ENCODE results near the gene KLHL26. TPM values are rescaled to one million over a fixed set of nuclear protein-coding genes. Genes with fewer than 3 reads are reported as not detected.
"Not testable (repeated sequence)": the region's sequence is repeated elsewhere in the genome, so short reads cannot be mapped to it uniquely, and the experiment has no call there.

KLHL26 gene
- total RNA-seq, 2 experiments from 2014 or later, result 15.8 to 16.1 TPM

DNA sequence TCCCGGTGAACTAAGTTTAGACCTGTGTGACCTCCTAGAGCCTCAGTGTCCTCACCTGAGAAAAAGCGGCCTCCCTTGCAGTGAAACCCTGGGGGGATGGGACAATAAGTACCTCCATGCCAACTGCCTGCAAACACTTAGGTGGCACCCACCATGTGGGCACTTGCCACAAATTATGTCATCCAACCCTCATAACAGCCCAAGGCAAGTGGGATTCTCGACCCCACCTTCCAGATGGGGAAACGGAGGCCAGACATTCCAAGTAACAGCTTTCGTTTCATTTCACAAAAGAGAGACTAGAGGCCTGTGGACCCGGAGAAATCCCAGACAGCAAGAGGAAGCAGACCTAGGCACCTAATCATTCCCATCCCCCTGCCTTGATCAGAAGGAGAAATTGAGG lies 41.4 kb upstream of the KLHL26 start:
- peak overlapping the region; percentile 48 for H3K4me3 Mint-ChIP-seq
- no peaks in the 10 kb centered on the region for H3K9me3 Mint-ChIP-seq
- H3K27ac Mint-ChIP-seq, result no peak overlapping the region
- H3K4me1 Mint-ChIP-seq, result peaks cover 22% of the 10 kb centered on the region
- peaks cover 8% of the 10 kb centered on the region for H3K36me3 Mint-ChIP-seq
- H3K27me3 Mint-ChIP-seq, result peaks cover 25% of the 10 kb centered on the region
- DNase-seq, result no peak

DNA sequence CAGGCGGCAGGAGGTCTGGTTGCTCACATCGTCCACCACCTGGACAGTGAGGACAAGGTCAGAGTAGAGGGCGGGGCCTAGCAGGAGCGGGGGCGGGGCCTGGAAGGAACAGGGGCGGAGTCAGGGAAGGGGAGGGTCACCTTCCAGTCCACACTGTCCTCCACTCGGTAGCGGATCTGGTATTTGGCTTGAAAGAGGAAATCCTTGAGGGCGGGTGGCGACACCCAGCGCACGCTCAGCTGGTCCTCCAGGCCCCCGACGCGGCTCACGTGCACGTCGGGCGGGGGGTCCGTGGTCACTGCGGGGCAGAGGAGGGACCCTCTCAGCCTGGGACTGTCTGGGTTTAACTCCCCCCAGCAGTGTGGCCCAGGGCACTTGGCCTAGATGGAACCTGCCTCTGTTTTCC lies 40.1 kb upstream of the KLHL26 start:
- Mint-ChIP-seq H3K27me3 (peaks cover 37% of the 10 kb centered on the region), H3K4me1 (peaks cover 18% of the 10 kb centered on the region), H3K27ac (no peak overlapping the region), H3K36me3 (no peaks in the 10 kb centered on the region), H3K9me3 (no peaks in the 10 kb centered on the region), H3K4me3 (no peak overlapping the region)
- no peak for DNase-seq

DNA sequence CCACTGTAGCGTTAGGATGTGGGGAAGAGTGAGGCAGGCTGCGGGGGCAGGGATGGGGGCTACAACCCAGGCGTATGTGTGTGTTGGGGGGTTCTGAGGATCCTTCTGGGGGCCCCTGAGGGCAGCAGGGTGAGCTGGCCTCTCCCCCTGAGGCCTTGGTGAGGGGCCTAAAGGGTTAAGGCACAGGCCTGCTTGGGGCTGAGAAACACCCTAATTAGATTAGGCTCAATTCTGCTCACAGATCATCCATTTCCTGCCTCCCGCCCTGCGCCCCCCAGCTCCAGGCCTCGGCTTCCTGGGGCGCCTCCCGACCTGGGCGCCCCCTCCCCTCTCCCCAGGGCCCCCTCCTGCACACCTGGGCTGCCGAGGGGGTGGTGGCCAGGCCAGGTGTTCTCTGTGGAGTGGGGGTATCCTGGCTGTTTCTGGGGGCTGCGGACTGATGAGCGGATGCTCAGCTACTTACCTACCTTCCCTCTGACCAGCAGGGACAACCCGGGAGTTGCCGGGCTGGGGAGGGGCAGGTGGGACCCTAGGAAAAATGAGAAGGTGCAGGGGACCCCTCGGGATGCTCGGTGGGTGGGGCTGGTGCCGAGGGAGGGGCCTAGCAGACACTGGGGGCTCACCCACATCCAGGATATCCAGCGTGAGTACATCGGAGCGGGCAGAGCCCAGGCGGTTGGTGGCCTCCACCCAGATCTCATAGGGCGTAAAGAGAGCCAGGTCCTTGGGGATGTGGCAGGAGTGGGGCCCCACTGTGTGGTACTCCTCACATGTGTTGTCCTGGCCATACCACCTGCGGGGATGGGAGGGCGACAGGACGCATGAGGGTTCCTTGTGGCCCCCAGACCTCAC lies 38.8 kb upstream of the KLHL26 start:
- no peaks in the 10 kb centered on the region for H3K9me3 Mint-ChIP-seq
- DNase-seq, result no peak
- H3K27me3 Mint-ChIP-seq, result peaks cover 48% of the 10 kb centered on the region
- no peaks in the 10 kb centered on the region for H3K36me3 Mint-ChIP-seq
- H3K4me3 Mint-ChIP-seq, result no peak overlapping the region
- H3K4me1 Mint-ChIP-seq, result peaks cover 18% of the 10 kb centered on the region
- no peak overlapping the region for H3K27ac Mint-ChIP-seq

DNA sequence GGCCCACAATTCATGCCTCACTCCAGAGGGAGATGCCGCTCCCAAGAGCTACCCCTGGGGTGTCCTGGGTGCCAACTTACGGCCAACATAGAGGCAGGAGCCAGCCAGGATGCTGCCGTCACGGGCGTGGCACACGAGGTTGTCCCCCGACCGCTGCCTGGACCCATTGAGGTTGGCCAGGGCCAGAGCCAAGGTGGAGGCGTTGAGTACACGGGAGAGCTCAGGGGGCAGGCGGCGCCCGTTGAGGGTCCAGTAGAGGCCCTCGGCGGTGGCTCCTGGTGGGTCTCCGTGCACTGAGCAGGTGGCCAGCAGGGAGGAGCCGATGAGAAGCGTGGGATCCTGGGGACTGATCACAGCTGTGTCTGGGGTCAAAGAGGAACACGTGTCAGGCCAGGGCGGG lies 37.3 kb upstream of the KLHL26 start:
- no peak for DNase-seq
- Mint-ChIP-seq H3K27ac (no peak overlapping the region), H3K4me3 (no peak overlapping the region), H3K9me3 (no peaks in the 10 kb centered on the region), H3K27me3 (peaks cover 56% of the 10 kb centered on the region), H3K4me1 (peaks cover 14% of the 10 kb centered on the region), H3K36me3 (no peaks in the 10 kb centered on the region)

DNA sequence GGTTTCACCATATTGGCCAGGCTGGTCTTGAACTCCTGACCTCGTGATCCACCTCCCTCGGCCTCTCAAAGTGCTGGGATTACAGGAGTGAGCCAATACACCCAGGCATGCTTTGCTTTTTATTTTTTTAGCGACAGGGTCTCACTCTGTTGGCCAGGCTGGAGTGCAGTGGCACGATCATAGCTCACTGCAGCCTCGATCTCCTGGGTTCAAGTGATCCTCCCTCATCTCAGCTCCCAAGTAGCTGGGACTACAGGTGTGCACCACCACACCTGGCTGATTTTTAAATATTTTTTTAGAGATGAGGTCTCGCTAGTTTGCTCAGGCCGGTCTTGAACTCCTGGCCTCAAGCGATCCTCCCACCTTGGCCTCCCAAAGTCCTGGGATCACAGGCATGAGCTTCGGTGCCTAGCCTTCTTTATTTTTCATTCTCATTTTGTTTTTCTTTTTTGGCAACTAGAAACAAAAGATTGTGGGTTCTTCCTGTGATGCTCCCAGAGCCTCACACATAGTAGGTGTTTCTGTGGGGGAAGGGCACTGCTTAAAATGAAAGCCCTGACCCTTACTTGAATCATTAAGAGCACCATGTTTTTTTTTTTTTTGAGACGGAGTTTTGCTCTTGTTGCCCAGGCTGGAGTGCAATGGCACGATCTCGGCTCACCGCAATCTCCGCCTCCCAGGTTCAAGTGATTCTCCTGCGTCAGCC lies 36.0 kb upstream of the KLHL26 start:
- DNase-seq, H3K4me1 Mint-ChIP-seq, H3K4me3 Mint-ChIP-seq, H3K36me3 Mint-ChIP-seq, H3K9me3 Mint-ChIP-seq, H3K27ac Mint-ChIP-seq: not testable (repeated sequence)
- H3K27me3 Mint-ChIP-seq, result peaks cover 62% of the 10 kb centered on the region

DNA sequence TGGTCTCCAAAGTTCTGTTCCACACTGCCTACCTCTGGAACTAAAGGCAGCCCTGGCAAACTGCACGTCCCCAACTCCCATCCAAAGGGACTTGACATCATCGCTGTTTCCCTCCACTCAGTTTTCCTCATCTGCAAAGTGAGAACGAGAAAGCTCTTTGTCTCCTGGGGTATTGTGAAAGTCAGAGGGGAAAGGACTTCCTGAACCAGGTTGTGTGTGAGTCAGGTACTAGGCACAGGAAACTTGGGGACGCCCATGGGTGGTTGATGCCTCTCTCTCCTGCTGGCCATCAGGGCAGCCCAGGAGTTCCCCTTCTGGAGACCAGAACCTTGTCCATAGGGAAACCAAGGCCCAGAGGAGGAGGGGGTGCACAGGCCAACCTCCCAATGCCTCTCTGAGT lies 35.0 kb upstream of the KLHL26 start:
- Mint-ChIP-seq H3K36me3 (no peaks in the 10 kb centered on the region), H3K27ac (no peak overlapping the region), H3K9me3 (no peaks in the 10 kb centered on the region), H3K4me3 (no peak overlapping the region), H3K4me1 (peaks cover 3% of the 10 kb centered on the region), H3K27me3 (peaks cover 58% of the 10 kb centered on the region)
- no peak for DNase-seq

DNA sequence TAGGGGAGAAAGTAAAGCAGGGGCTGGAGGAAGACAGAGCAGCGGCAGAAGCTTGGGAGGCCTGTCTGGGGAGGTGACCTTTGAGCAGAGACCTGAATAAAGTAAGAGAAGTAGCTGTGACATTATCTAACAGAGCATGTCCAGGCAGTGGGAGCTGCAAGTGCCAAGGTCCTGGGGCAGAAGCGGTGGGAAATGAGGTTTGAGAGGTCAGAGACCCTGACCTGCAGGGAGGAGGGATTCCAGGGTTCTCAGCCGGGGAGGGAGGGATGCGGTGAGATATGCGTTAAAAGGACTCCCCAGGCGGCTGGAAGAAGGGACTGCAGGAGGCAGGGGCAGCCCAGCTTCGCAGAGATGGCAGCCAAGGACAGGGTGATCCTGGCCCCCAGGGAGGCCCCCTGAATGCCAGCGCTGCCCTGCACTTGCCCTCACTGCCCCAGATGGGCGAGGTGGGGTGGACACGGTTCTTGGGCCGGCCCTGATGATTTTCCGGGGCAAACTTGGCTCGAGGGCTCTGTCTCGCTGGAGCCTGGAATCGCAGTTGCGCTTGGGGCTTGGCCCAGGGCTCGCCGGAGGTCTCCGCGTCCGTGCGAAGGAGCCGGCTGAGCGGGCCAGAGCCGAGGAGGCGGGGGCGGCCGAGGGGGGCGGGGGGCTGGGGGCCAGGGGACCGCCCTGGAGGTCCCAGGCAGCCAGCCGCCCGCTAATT lies 33.4 kb upstream of the KLHL26 start:
- peaks cover 3% of the 10 kb centered on the region for H3K4me1 Mint-ChIP-seq
- DNase-seq, result no peak
- H3K36me3 Mint-ChIP-seq, result no peaks in the 10 kb centered on the region
- H3K27me3 Mint-ChIP-seq, result peaks cover 71% of the 10 kb centered on the region
- no peak overlapping the region for H3K27ac Mint-ChIP-seq
- H3K9me3 Mint-ChIP-seq, result no peaks in the 10 kb centered on the region
- H3K4me3 Mint-ChIP-seq, result no peak overlapping the region

DNA sequence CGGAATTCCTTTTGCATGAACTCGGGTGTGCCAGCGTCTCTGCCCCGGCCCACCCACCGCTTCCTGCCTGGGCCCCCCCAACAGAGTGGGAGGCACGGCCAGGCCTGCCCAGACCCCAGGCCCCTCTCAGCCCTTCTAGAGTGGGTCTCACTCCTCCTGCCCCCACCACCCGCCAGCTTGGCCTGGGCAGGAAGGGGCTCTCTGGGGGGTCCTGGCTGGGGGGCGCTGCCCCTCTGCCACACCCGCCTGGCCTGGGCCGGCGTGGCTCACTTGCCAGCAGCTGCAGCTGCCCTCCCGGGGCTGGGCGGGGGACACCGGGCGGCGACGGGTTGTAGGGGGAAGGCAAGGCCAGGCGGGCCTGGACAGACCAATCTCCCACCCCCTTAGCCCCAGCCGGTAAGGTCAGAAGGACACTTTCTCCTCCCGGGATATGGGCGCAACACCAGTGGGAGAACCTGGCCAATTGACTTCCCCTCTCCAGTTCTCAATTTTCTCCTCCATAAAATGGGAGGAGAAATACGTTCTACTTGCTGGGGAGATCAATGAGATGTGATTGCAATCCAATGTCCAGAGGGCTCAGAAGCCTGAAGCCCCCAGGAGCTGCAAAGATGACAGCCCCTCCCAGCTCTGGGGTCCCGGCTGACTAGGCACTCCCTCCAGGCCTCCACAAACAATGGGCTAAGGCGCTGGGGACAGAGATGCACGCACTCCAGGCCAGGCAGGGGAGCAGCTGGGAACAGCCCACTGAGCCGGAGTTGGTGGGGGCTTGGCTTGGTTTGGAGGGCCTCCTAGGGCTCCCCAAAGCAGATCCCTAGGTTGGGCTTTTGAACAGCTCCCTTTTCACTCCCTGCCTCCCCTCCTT lies 32.6 kb upstream of the KLHL26 start:
- peaks cover 3% of the 10 kb centered on the region for H3K4me1 Mint-ChIP-seq
- no peak overlapping the region for H3K27ac Mint-ChIP-seq
- H3K27me3 Mint-ChIP-seq, result peaks cover 74% of the 10 kb centered on the region
- H3K4me3 Mint-ChIP-seq, result no peak overlapping the region
- no peaks in the 10 kb centered on the region for H3K36me3 Mint-ChIP-seq
- no peaks in the 10 kb centered on the region for H3K9me3 Mint-ChIP-seq
- no peak for DNase-seq

DNA sequence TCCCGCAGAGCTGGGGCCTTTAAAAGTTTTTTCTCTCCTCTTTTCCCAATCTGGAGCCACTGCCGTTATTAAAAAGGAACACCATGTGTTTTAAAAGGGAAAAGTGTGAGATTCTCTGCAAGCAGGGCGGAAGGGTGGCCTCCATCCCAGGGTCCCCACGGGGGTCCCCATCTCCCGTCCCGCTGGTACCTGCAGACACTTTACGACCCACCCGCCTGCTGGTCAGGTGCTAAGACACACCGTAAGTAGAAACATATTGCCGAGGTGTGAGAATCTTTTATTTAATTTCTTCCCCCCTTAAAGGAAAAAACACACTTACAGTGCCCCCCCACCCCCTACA lies 32.0 kb upstream of the KLHL26 start:
- no peak for DNase-seq
- H3K27me3 Mint-ChIP-seq, result peaks cover 78% of the 10 kb centered on the region

DNA sequence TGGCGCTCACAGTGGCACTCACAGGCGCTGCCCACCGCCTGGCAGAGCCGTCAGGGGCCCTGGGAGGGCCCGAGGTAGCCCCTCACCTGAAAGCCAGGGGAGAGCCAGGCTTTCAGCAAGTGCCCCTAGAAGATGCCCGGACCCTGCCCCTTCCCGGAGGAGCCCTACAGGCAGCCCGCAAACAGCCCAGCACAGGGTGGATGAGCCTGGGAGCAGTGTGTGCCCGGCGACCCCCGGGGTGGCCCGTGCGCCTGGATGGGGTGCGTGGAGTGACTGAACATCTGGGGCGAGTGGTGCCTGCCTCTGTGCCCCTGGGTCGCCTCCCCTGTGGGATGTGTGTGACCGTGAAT lies 31.7 kb upstream of the KLHL26 start:
- Mint-ChIP-seq H3K4me1 (peaks cover 3% of the 10 kb centered on the region), H3K9me3 (no peaks in the 10 kb centered on the region), H3K27me3 (peaks cover 80% of the 10 kb centered on the region), H3K36me3 (no peaks in the 10 kb centered on the region), H3K4me3 (no peak overlapping the region), H3K27ac (no peak overlapping the region)
- DNase-seq, result no peak

More for the DNA sequence above, 32.0 kb upstream of the KLHL26 start:
- H3K4me3 Mint-ChIP-seq, result no peak overlapping the region
- H3K27ac Mint-ChIP-seq, result no peak overlapping the region
- H3K4me1 Mint-ChIP-seq, result peaks cover 3% of the 10 kb centered on the region
- H3K36me3 Mint-ChIP-seq, result no peaks in the 10 kb centered on the region
- H3K9me3 Mint-ChIP-seq, result no peaks in the 10 kb centered on the region

DNA sequence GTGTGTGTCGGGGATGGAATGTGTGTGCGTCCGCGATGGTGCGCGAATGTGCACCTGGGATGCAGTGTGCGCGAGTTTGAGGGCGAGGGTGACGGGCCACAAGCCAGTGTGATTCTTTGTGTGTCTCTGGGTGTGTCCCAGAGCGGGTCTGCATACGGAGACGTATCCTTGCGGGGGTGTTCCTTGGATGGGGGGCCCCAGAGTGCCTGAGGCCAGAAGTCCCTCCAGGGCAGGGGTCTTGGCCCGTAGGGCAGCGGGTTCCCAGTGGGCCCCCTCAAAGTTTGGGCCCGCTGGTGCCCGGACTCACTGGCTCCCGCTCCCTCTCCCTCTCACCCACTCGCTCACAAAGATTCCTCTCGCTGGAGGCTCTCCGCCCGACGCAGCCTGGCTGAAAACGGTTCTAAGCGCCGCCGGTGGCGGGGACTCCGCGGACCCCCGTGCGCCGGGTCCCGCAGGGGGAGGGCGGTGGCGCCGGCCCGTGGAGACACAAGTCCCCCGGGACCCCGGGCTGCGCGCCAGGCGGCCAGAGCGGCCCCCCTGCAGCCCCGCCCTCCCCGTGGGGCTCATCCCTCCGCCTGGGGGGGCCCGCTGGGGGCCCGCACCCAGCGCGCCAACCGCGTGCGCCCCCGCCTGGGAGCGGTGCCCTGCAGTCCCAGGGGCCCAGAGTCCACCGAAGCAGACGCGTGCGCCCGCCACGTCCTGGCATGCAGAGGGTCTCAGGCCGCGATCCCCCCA lies 31.1 kb upstream of the KLHL26 start:
- no peak overlapping the region for H3K27ac Mint-ChIP-seq

DNA sequence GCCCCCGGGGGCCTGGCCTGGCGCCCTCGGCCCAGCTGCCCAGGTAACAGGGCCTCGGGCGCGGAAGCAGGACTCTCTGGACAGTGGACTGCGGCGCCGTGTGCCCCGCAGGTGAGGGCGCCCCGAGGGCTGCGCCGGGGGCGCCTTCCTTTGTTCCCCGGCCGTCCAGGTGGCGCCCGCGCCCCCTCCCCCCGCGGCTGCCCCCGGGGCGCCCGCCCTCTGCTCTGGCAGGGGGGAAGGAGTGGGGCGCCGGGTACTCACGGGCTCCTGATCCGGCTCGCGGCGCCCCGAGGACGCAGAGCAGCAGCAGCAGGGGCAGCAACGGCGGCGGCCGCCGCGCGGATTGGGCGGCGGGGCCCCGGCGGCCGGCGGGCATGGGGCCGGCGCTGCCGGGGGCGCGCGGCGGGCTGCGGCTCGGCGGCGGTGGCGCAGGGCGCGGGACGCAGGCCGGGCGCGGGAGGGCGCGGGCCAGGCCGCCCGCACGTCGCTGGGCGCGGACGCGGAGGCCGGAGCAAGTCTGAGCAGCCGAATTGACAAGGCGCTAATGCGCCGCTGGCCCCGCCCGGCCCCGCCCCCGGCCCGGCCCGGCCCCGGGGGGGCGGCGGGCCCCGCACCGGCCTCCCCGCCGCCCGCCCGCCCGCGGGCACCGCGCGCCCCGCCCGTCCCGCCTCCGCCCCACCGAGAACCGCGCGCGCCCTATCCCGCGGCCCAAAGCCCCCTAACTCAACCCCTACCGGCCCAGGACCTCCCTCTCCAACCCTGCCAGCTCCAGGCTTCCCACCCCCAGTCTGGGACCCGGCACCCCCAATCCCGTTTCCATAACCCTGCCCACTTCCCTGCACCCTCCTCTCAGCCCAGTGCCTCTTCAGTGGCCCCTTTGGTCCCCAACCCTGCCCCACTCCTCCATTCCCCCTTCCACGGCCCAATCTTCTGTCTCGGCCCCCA lies 30.3 kb upstream of the KLHL26 start, which contains the start of gene CRLF1:
CRLF1 (minus strand) TSS at position 519 of the 945 bp plus-strand sequence; CDS start at position 376, 143 bp downstream.
- Mint-ChIP-seq H3K27ac (no peak within 1 kb of the TSS), H3K4me1 (peaks cover 7% of the 10 kb centered on the region)

More for the DNA sequence above, 31.1 kb upstream of the KLHL26 start:
- H3K4me3 Mint-ChIP-seq, result no peak overlapping the region
- peaks cover 79% of the 10 kb centered on the region for H3K27me3 Mint-ChIP-seq
- DNase-seq, result no peak
- H3K36me3 Mint-ChIP-seq, result no peaks in the 10 kb centered on the region
- no peaks in the 10 kb centered on the region for H3K9me3 Mint-ChIP-seq
- peaks cover 3% of the 10 kb centered on the region for H3K4me1 Mint-ChIP-seq

More for the DNA sequence above, 30.3 kb upstream of the KLHL26 start, which contains the start of gene CRLF1:
- no peak within 1 kb of the TSS for H3K4me3 Mint-ChIP-seq
- peaks cover 77% of the 10 kb centered on the region for H3K27me3 Mint-ChIP-seq
- H3K36me3 Mint-ChIP-seq, result no peaks in the 10 kb centered on the region
- no peaks in the 10 kb centered on the region for H3K9me3 Mint-ChIP-seq
- no peak for DNase-seq

Measured in activated naive CD8-positive, alpha-beta T cell treated with anti-CD3 and anti-CD28 coated beads for 36 hours (primary cell).